Gastroesophageal sphincter (tissue), 3 donors: ENCODE measurements around the gene TBC1D2B.

Source experiments
- CTCF ChIP-seq, 4 experiments: fragments of 200-600 bp in 2 of 4; fragments of 450-650 bp in 2 of 4; sonication (generic) in 1 of 4; IDR thresholded peaks; one replicate each; pipeline ENCODE4 v1.5.1; 2017 to 2019; ENCODE audit warnings: antibody characterized with exemption in 4 of 4, mild to moderate bottlenecking in 2 of 4, moderate library complexity in 2 of 4
- POLR2AphosphoS5 ChIP-seq: sonication (generic); formaldehyde crosslinking; IDR thresholded peaks from one replicate; pipeline ENCODE4 v1.6.1; 2017; ENCODE audit warnings: antibody characterized with exemption

- TF ChIP-seq CTCF (IDR thresholded peaks at IDR 0.05) (no peak), POLR2AphosphoS5 (no peak)
Measured at GRCh38 chr15:78060232-78060631, 17.3 kb downstream of the TBC1D2B start.
